KOPT-K1 (cell line): ENCODE data around the gene KRT5.

Experiments
- H3K27ac ChIP-seq: fragments of 200-600 bp; sonication (generic); 2 replicates; pipeline ENCODE4 v1.5.1; 2016; ENCODE audit warnings: antibody characterized with exemption, mild to moderate bottlenecking, low read depth, low read length; ENCODE audit not compliant: poor library complexity, severe bottlenecking
- H3K36me3 ChIP-seq: fragments of 200-600 bp; sonication (generic); 2 replicates; pipeline ENCODE4 v1.5.1; 2017; ENCODE audit warnings: antibody characterized with exemption, mild to moderate bottlenecking, low read length, moderate library complexity; ENCODE audit not compliant: insufficient read depth
- H3K9me3 ChIP-seq: fragments of 200-600 bp; sonication (generic); 2 replicates; pipeline ENCODE4 v1.5.1; 2017; ENCODE audit warnings: antibody characterized with exemption, low read length, mild to moderate bottlenecking; ENCODE audit not compliant: insufficient read depth, poor library complexity, severe bottlenecking

The KRT5 gene

GRCh38 chr12:52473768-52474167, 46.4 kb downstream of the KRT5 start, which contains the start of gene KRT6C:
TSS of gene KRT6C (minus strand) at chr12:52473805. CDS start at chr12:52473737, 68 bp downstream.
- Histone ChIP-seq H3K36me3 (no peaks in the 10 kb centered on the region), H3K27ac (no peak within 1 kb of the TSS), H3K9me3 (no peaks in the 10 kb centered on the region)

DNA sequence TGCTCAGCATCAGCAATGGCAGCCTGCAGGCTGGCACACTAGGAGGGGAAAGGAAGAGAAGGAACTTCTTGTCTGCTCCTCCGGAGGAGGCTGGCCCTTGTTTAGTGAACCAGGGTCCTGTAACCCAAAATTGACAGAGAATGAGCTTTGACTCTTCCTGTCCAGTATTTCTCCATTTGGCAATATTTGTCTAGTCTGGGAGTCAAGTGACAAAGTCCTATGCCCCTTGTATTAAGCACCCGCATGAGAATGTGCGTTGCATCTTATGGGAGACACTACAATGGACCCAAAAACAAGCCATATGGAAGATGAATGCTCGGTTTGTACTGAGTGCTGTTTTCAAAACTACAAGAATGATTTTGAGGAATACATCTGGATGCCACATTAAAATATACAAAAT, 50.3 kb downstream of the KRT5 start:
- H3K27ac ChIP-seq = no peak overlapping the region
- H3K36me3 ChIP-seq = no peaks in the 10 kb centered on the region
- no peaks in the 10 kb centered on the region for H3K9me3 ChIP-seq

DNA sequence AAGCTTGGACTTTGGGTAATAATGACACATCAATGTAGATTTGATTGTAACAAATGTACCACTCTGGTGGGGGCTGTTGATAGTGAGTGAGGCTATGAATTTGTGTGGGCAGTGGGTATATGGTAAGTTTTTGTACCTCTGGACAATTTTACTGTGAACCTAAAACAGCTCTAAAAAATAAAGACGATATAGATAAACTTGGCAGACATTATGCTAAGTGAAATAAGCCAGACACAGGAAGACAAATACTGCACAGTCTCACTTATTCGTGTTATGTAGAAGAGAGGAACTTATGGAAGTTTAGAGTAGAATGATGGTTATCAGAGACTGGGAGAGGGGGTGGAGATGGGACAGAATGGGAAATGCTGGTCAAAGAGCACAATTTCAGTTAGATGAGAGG, 55.3 kb downstream of the KRT5 start:
- no peaks in the 10 kb centered on the region for H3K9me3 ChIP-seq
- no peak overlapping the region for H3K27ac ChIP-seq

More for the DNA sequence above, 55.3 kb downstream of the KRT5 start:
- no peaks in the 10 kb centered on the region for H3K36me3 ChIP-seq
